Spleen (tissue), 11 donors: Measurements from ENCODE around the gene OXCT1. TPM values are rescaled to one million over a fixed set of nuclear protein-coding genes. Genes with fewer than 3 reads are reported as not detected.

ENCODE experiments used
- DNase-seq: peaks from one replicate; pipeline ENCODE4 v3.0.0-alpha.2; 2020
- H3K27ac ChIP-seq, 8 donors: fragments of 200-600 bp; sonication (generic) in 7 of 8; 1 replicate in 4 of 8; 2 replicates in 4 of 8; pipeline versions ENCODE4 v1.5.0 to v1.8.0; 2016 to 2021; ENCODE audit warnings: inconsistent platforms in 4 of 8, mild to moderate bottlenecking in 4 of 8, moderate library complexity in 1 of 8
- H3K27me3 ChIP-seq, 7 donors: fragments of 200-600 bp; sonication (generic) in 6 of 7; replicated peaks in 1 of 7; 1 replicate in 4 of 7; 2 replicates in 3 of 7; pipeline versions ENCODE4 v1.5.0 to v1.8.0; 2016 to 2021; ENCODE audit warnings: inconsistent platforms in 3 of 7, mild to moderate bottlenecking in 1 of 7
- H3K36me3 ChIP-seq, 6 donors: fragments of 200-600 bp; sonication (generic) in 5 of 6; 1 replicate in 4 of 6; 2 replicates in 2 of 6; pipeline versions ENCODE4 v1.5.0 to v1.8.0; 2016 to 2021; ENCODE audit warnings: inconsistent platforms in 2 of 6
- H3K4me1 ChIP-seq, 6 donors: fragments of 200-600 bp; sonication (generic) in 5 of 6; 1 replicate in 3 of 6; 2 replicates in 3 of 6; pipeline versions ENCODE4 v1.5.0 to v1.8.0; 2016 to 2021; ENCODE audit warnings: inconsistent platforms in 3 of 6
- H3K4me3 ChIP-seq, 8 donors: fragments of 200-600 bp; sonication (generic) in 7 of 8; 1 replicate in 4 of 8; 2 replicates in 4 of 8; pipeline versions ENCODE4 v1.5.0 to v1.8.0; 2016 to 2021; ENCODE audit warnings: inconsistent platforms in 4 of 8, mild to moderate bottlenecking in 4 of 8, moderate library complexity in 2 of 8
- H3K9me3 ChIP-seq, 8 donors: fragments of 200-600 bp; sonication (generic) in 7 of 8; 1 replicate in 4 of 8; 2 replicates in 4 of 8; pipeline versions ENCODE4 v1.5.0 to v1.8.0; 2016 to 2021; ENCODE audit warnings: inconsistent platforms in 4 of 8
- POLR2A ChIP-seq, 3 donors: fragments of 450-650 bp; IDR thresholded peaks; one replicate each; pipeline ENCODE4 v1.5.1; 2017; ENCODE audit warnings: antibody characterized with exemption in 3 of 3, mild to moderate bottlenecking in 1 of 3
- POLR2AphosphoS5 ChIP-seq, 3 donors: sonication (generic); formaldehyde crosslinking; IDR thresholded peaks; one replicate each; pipeline ENCODE4 v1.5.1; 2017; ENCODE audit warnings: antibody characterized with exemption in 3 of 3
- WGBS, 5 donors: extraction: QIAGEN DNeasy Blood & Tissue Kit in 3 of 5; methylation state at CpG; one replicate each; pipeline versions ENCODE4 v1.1.5 to v1.1.7; 2013 to 2018; 5-methylcytosine and 5-hydroxymethylcytosine counted together
- intact Hi-C: fragments of 100-400 bp; cut with DNase I; formaldehyde crosslinking; loops from one replicate; pipeline ENCODE4 v1.15.0; 2023; ENCODE audit warnings: low total_unique reads
- polyA plus RNA-seq, 3 donors: library from polyadenylated mRNA; stranded (reverse); fragments of 200-250 nt; gene quantifications; one replicate each; pipeline ENCODE4 v1.2.1, GENCODE V29; 2013
- total RNA-seq, 7 donors: library from RNA; depleted of rRNA in 3 of 7; stranded (reverse); fragments of >200 nt in 3 of 7; fragmentation: NEBNext Ultra II Directional in 4 of 7; extraction: Animal tissue kit (Norgen Biotek cat#: 25700) in 4 of 7; gene quantifications; one replicate each; pipeline versions ENCODE4 v1.1.0 to v1.2.1, GENCODE V29; 2016 to 2021
- TF ChIP-seq, protein P1 (sequence below), 11 experiments: fragments of 200-600 bp in 7 of 11; fragments of 450-650 bp in 4 of 11; sonication (generic) in 4 of 11; IDR thresholded peaks in 8 of 11; conservative IDR thresholded peaks in 3 of 11; 1 replicate in 7 of 11; 2 replicates in 4 of 11; pipeline versions ENCODE4 v1.4.0 to v1.8.0; 2016 to 2021; ENCODE audit warnings: antibody characterized with exemption in 11 of 11, inconsistent platforms in 4 of 11, mild to moderate bottlenecking in 1 of 11
- donor health status: healthy with polysubstance abuse.
- donor health status: DM: no; HTN: no; CAD: no; lungs with moderate emphysema.
- donor health status: DM: no; HTN: no; CAD: no.
- donor health status: Bipolar disorder and iron deficiency.
- donor health status: healthy.
- donor health status: DM: no; HTN: no; CAD: no.
- donor health status: DM: yes; HTN: yes; CAD: no.

The OXCT1 gene
- total and polyA plus RNA-seq, 10 donors: 7.0 to 16.7 (median 13.5) TPM

DNA sequence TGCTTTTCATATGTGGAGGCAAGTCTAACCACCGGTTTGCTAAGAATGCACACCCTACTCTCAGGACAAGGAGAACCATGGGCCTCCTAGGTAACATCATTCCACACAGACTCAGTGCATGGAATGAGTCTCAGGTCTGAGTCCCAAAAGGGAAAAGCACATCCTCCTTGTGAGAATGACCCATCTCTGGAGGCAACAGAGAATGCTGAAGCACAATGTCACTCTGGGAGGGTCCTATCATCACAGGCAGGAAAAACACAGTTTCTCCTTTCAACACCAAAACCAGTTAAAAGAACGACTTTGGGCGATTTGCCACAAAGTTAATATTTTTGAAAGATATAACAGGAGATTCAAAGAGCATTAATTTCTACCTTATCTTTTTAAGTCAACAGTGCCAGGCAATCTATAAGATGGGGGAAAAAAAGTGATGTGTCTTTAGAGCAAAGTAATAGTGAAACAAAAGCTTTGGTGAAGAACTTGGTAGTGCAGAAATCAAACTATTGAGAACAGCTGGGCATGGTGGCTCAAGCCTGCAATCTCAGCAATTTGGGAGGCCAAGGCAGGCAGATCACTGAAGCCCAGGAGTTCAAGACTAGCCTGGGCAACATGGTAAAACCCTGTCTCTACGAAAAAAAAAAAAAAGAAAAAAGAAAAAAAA lies 97.3 kb downstream of the OXCT1 start:
- H3K36me3 ChIP-seq: peaks cover 0 to 19% (median 0%) of the 10 kb centered on the region in 6 donors
- no peaks in the 10 kb centered on the region for H3K27me3 ChIP-seq
- no peak for TF ChIP-seq POLR2A (IDR thresholded peaks at IDR 0.05)
- TF ChIP-seq, protein P1, sequence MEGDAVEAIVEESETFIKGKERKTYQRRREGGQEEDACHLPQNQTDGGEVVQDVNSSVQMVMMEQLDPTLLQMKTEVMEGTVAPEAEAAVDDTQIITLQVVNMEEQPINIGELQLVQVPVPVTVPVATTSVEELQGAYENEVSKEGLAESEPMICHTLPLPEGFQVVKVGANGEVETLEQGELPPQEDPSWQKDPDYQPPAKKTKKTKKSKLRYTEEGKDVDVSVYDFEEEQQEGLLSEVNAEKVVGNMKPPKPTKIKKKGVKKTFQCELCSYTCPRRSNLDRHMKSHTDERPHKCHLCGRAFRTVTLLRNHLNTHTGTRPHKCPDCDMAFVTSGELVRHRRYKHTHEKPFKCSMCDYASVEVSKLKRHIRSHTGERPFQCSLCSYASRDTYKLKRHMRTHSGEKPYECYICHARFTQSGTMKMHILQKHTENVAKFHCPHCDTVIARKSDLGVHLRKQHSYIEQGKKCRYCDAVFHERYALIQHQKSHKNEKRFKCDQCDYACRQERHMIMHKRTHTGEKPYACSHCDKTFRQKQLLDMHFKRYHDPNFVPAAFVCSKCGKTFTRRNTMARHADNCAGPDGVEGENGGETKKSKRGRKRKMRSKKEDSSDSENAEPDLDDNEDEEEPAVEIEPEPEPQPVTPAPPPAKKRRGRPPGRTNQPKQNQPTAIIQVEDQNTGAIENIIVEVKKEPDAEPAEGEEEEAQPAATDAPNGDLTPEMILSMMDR (IDR thresholded peaks at IDR 0.05 in 8 of 11, conservative IDR thresholded peaks at IDR 0.05 in 3 of 11): no peak
- TF ChIP-seq POLR2AphosphoS5 (IDR thresholded peaks at IDR 0.05): no peak
- no peak for DNase-seq
- no peaks in the 10 kb centered on the region for H3K9me3 ChIP-seq
- no peak overlapping the region for H3K27ac ChIP-seq
- H3K4me1 ChIP-seq: no peaks in the 10 kb centered on the region
- no peak overlapping the region for H3K4me3 ChIP-seq
- 79 to 93% (median 91%) methylated on average over 4 of the region's 4 CpGs for WGBS, 5 donors
- intact Hi-C loops: no loop called here

DNA sequence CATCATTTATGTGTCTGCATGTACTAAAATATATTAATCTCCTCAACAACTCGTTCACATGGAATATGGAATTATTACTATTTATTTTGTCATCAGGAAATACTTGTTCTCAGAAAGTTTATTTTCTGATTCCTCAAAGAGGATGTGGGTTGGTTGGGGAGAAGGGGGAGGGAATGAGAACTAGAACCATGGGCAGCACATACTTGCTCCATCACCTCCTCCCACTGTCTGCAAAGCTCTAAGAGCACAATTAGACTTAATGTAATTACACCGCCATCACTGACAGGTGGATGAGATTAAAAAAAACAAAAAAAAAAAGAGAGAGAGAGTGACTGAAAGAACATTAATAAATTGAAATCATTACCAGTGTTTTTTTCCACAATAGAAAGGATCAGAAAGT lies 98.2 kb downstream of the OXCT1 start:
- intact Hi-C loops: no loop called here
- no peak for DNase-seq
- Histone ChIP-seq H3K27me3 (no peaks in the 10 kb centered on the region), H3K27ac (no peak overlapping the region), H3K4me1 (no peaks in the 10 kb centered on the region), H3K9me3 (no peaks in the 10 kb centered on the region), H3K4me3 (no peak overlapping the region), H3K36me3 (peaks cover 0 to 19% (median 0%) of the 10 kb centered on the region in 6 donors)
- 61 to 75% (median 74%) methylated on average over 2 of the region's 2 CpGs for WGBS, 5 donors
- no peak for TF ChIP-seq POLR2A (IDR thresholded peaks at IDR 0.05)
- TF ChIP-seq POLR2AphosphoS5 (IDR thresholded peaks at IDR 0.05): no peak
- TF ChIP-seq, protein P1 (IDR thresholded peaks at IDR 0.05 in 8 of 11, conservative IDR thresholded peaks at IDR 0.05 in 3 of 11): no peak

DNA sequence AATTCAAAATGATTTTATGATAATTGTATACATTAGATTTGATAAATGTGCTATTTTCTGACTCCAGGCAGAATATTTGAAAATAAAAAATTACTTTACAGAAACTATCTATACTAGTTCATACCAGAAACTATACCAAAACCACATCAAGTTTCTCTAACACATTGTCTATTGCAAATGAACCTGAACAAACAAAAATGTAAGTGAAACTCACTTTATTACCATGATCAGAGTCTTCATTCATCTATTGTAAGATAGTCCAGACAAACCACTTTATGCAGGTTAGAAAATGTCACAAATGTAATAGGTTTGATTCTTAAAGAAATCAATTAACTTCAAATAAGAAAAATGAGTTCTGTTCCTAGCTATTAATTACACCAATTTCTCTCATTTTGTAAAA lies 99.4 kb downstream of the OXCT1 start:
- Histone ChIP-seq H3K4me3 (no peak overlapping the region), H3K9me3 (no peaks in the 10 kb centered on the region), H3K27ac (no peak overlapping the region), H3K36me3 (peaks cover 0 to 19% (median 0%) of the 10 kb centered on the region in 6 donors), H3K4me1 (no peaks in the 10 kb centered on the region), H3K27me3 (no peaks in the 10 kb centered on the region)
- TF ChIP-seq POLR2A (IDR thresholded peaks at IDR 0.05) (no peak), POLR2AphosphoS5 (IDR thresholded peaks at IDR 0.05) (no peak)
- TF ChIP-seq, protein P1 (IDR thresholded peaks at IDR 0.05 in 8 of 11, conservative IDR thresholded peaks at IDR 0.05 in 3 of 11): no peak
- intact Hi-C loops: no loop called here
- DNase-seq: no peak

DNA sequence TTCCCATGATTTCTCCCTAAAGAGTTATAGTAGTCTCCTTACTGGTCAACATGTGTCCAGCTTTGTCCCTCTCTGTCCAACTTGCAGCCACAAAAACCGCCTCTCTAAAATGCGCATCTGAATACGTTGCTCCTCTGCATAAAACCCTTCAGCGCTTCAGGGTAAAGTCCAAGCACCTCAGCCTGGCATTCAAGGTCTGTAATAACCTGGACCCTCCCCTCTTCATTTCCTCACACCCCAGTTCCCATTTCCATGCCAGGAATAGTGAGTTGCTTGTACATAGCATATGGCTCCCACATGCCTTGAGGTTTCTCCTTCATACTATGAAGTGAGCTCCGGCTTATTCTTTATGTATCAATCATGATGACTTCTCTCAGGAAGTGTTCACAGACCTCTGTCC lies 101.5 kb downstream of the OXCT1 start:
- WGBS, 5 donors: 93 to 98% (median 97%) methylated on average over 5 of the region's 5 CpGs
- no peaks in the 10 kb centered on the region for H3K9me3 ChIP-seq
- H3K4me3 ChIP-seq: no peak overlapping the region
- H3K4me1 ChIP-seq: no peaks in the 10 kb centered on the region
- TF ChIP-seq POLR2AphosphoS5 (IDR thresholded peaks at IDR 0.05) (no peak), POLR2A (IDR thresholded peaks at IDR 0.05) (no peak)
- TF ChIP-seq, protein P1 (IDR thresholded peaks at IDR 0.05 in 8 of 11, conservative IDR thresholded peaks at IDR 0.05 in 3 of 11): no peak
- no peaks in the 10 kb centered on the region for H3K27me3 ChIP-seq
- H3K27ac ChIP-seq: no peak overlapping the region
- peaks cover 0 to 19% (median 0%) of the 10 kb centered on the region in 6 donors for H3K36me3 ChIP-seq
- intact Hi-C loops: no loop called here
- no peak for DNase-seq
